H9 (cell line): Measurements from ENCODE around the gene DEFB121. TPM values are rescaled to one million over a fixed set of nuclear protein-coding genes. Genes with fewer than 3 reads are reported as not detected.

Experiments
- DNase-seq: peaks from one replicate; pipeline ENCODE4 v3.0.0-alpha.2; 2017
- H2AFZ ChIP-seq: one replicate; pipeline ENCODE4 v1.6.1; 2013; ENCODE audit warnings: mild to moderate bottlenecking, low read length, control low read depth, moderate library complexity
- H2AK5ac ChIP-seq: 2 replicates; pipeline ENCODE4 v1.6.1; 2013; ENCODE audit warnings: low read length, control low read depth, mixed read lengths; ENCODE audit not compliant: insufficient read length
- H2BK120ac ChIP-seq: one replicate; pipeline ENCODE4 v1.6.1; 2013; ENCODE audit warnings: low read depth, mild to moderate bottlenecking, low read length, control low read depth, inconsistent platforms; ENCODE audit not compliant: poor library complexity, severe bottlenecking
- H2BK12ac ChIP-seq: 2 replicates; pipeline ENCODE4 v1.6.1; 2013; ENCODE audit warnings: low read length, control low read depth, mixed read lengths, low read depth; ENCODE audit not compliant: insufficient read length
- H2BK15ac ChIP-seq: 2 replicates; pipeline ENCODE4 v1.6.1; 2013; ENCODE audit warnings: low read depth, low read length, control low read depth
- H2BK20ac ChIP-seq: one replicate; pipeline ENCODE4 v1.6.1; 2013; ENCODE audit warnings: low read depth, mild to moderate bottlenecking, low read length, control low read depth, inconsistent platforms; ENCODE audit not compliant: poor library complexity, severe bottlenecking
- H2BK5ac ChIP-seq: 2 replicates; pipeline ENCODE4 v1.6.1; 2013; ENCODE audit warnings: low read length, control low read depth, mixed read lengths; ENCODE audit not compliant: insufficient read length
- H3K14ac ChIP-seq: 2 replicates; pipeline ENCODE4 v1.6.1; 2013; ENCODE audit warnings: low read length, control low read depth; ENCODE audit not compliant: insufficient read depth
- H3K18ac ChIP-seq: 2 replicates; pipeline ENCODE4 v1.6.1; 2013; ENCODE audit warnings: low read depth, mild to moderate bottlenecking, mixed read lengths, low read length, control low read depth; ENCODE audit not compliant: insufficient read length
- H3K23ac ChIP-seq: 2 replicates; pipeline ENCODE4 v1.6.1; 2013; ENCODE audit warnings: low read length, control low read depth, mixed read lengths, low read depth; ENCODE audit not compliant: insufficient read length
- H3K23me2 ChIP-seq: 2 replicates; pipeline ENCODE4 v1.6.1; 2013; ENCODE audit warnings: low read depth, mild to moderate bottlenecking, mixed read lengths, low read length, control low read depth; ENCODE audit not compliant: insufficient read length, poor library complexity, severe bottlenecking
- H3K27ac ChIP-seq: 2 replicates; pipeline ENCODE4 v1.5.1; 2013; ENCODE audit warnings: low read length, control low read depth, mixed read lengths, low read depth; ENCODE audit not compliant: insufficient read length
- H3K27me3 ChIP-seq: 2 replicates; pipeline ENCODE4 v1.6.1; 2013; ENCODE audit warnings: low read length, control low read depth, inconsistent platforms; ENCODE audit not compliant: insufficient read depth
- H3K4ac ChIP-seq: 2 replicates; pipeline ENCODE4 v1.6.1; 2013; ENCODE audit warnings: low read depth, mild to moderate bottlenecking, control low read depth, inconsistent platforms, low read length, moderate library complexity
- H3K4me1 ChIP-seq: 2 replicates; pipeline ENCODE4 v1.6.1; 2013; ENCODE audit warnings: low read length, control low read depth, inconsistent platforms; ENCODE audit not compliant: insufficient read depth
- H3K4me2 ChIP-seq: 2 replicates; pipeline ENCODE4 v1.6.1; 2013; ENCODE audit warnings: low read length, control low read depth, mixed read lengths; ENCODE audit not compliant: insufficient read length, insufficient read depth
- H3K56ac ChIP-seq: 2 replicates; pipeline ENCODE4 v1.6.1; 2013; ENCODE audit warnings: low read depth, mild to moderate bottlenecking, mixed read lengths, low read length, control low read depth; ENCODE audit not compliant: insufficient read length
- H3K79me1 ChIP-seq: 2 replicates; pipeline ENCODE4 v1.6.1; 2013; ENCODE audit warnings: low read depth, mild to moderate bottlenecking, moderate library complexity, low read length, control low read depth, inconsistent platforms; ENCODE audit not compliant: insufficient read depth, poor library complexity, severe bottlenecking
- H3K79me2 ChIP-seq: 2 replicates; pipeline ENCODE4 v1.6.1; 2013; ENCODE audit warnings: low read length, control low read depth, inconsistent platforms; ENCODE audit not compliant: insufficient read depth
- H3K9ac ChIP-seq: 2 replicates; pipeline ENCODE4 v1.6.1; 2013; ENCODE audit warnings: low read length, control low read depth, mixed read lengths; ENCODE audit not compliant: insufficient read length; ENCODE audit errors: extremely low read depth
- H3K9me3 ChIP-seq: one replicate; pipeline ENCODE4 v1.6.1; 2013; ENCODE audit warnings: low read depth, low read length, inconsistent platforms; ENCODE audit not compliant: control insufficient read depth
- H3T11ph ChIP-seq: one replicate; pipeline ENCODE4 v1.6.1; 2013; ENCODE audit warnings: mild to moderate bottlenecking, low read length, control low read depth, inconsistent platforms
- H4K20me1 ChIP-seq: one replicate; pipeline ENCODE4 v1.6.1; 2013; ENCODE audit not compliant: control insufficient read depth, insufficient read length, insufficient read depth
- H4K5ac ChIP-seq: 2 replicates; pipeline ENCODE4 v1.6.1; 2013; ENCODE audit warnings: low read depth, mild to moderate bottlenecking, mixed read lengths, low read length, control low read depth; ENCODE audit not compliant: insufficient read length
- H4K8ac ChIP-seq: replicated peaks from 2 replicates; pipeline ENCODE4 v1.6.1; 2013; ENCODE audit warnings: low read length, control low read depth, mixed read lengths, low read depth; ENCODE audit not compliant: insufficient read length
- H4K91ac ChIP-seq: 2 replicates; pipeline ENCODE4 v1.6.1; 2013; ENCODE audit warnings: low read depth, mild to moderate bottlenecking, moderate library complexity, mixed read lengths, low read length, control low read depth; ENCODE audit not compliant: insufficient read length
- H3K27ac Mint-ChIP-seq, 3 experiments: 2 replicates in 2 of 3; 3 replicates in 1 of 3; pipeline ENCODE4 v1.8.0; 2020 to 2021; ENCODE audit warnings: mixed read lengths in 3 of 3, mild to moderate bottlenecking in 1 of 3, moderate library complexity in 1 of 3
- H3K27me3 Mint-ChIP-seq: 2 replicates; pipeline ENCODE4 v1.8.0; 2021; ENCODE audit warnings: low read depth, mild to moderate bottlenecking, moderate library complexity, mixed read lengths
- H3K36me3 Mint-ChIP-seq, 3 experiments: 2 replicates in 2 of 3; 3 replicates in 1 of 3; pipeline ENCODE4 v1.8.0; 2020 to 2021; ENCODE audit warnings: low read depth in 3 of 3, mixed read lengths in 3 of 3; ENCODE audit not compliant: insufficient read depth in 1 of 3
- H3K4me1 Mint-ChIP-seq, 2 experiments: 2 replicates each; pipeline ENCODE4 v1.8.0; 2020; ENCODE audit warnings: mixed read lengths in 2 of 2
- H3K4me3 Mint-ChIP-seq, 2 experiments: 2 replicates in 1 of 2; 3 replicates in 1 of 2; pipeline ENCODE4 v1.8.0; 2020 to 2021; ENCODE audit warnings: mild to moderate bottlenecking in 2 of 2, mixed read lengths in 2 of 2, moderate library complexity in 1 of 2
- H3K9me3 Mint-ChIP-seq, 2 experiments: 2 replicates in 1 of 2; 3 replicates in 1 of 2; pipeline ENCODE4 v1.8.0; 2020; ENCODE audit warnings: mild to moderate bottlenecking in 2 of 2, mixed read lengths in 2 of 2, moderate library complexity in 1 of 2
- WGBS: extraction: QIAGEN DNeasy Blood & Tissue Kit; methylation state at CpG from one replicate; pipeline ENCODE4 v1.1.7; 2013; ENCODE audit warnings: missing lambda C conversion rate, low lambda C conversion rate, mixed read lengths; ENCODE audit not compliant: insufficient read length; ENCODE audit errors: extremely low coverage; 5-methylcytosine and 5-hydroxymethylcytosine counted together
- total RNA-seq: library from RNA; stranded (reverse); gene quantifications from 2 replicates; pipeline ENCODE4 v1.2.1, GENCODE V29; 2021
- TF ChIP-seq, protein P1 (sequence below): fragments of 200-600 bp; sonication (generic); conservative IDR thresholded peaks from 3 replicates; pipeline ENCODE4 v1.8.0; 2021; ENCODE audit warnings: antibody characterized with exemption, mild to moderate bottlenecking

Gene DEFB121
- total RNA-seq, 1 experiment from 2014 or later, result not detected

DNA sequence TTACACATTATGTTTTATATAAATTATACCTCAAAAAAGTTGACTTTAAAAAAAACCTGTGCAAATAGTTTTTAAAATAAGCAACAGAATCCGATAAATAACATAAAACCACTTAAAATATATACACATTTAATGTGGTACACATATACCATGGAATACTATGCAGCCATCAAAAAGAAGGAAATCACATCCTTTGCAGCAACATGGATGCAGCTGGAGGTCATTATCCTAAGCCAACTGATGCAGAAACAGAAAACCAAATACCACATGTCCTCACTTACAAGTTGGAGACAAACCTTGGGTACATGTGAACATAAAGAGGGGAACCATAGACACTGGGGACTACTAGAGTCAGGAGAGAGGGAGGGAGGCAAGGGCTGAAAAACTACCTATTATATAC lies 4.0 kb upstream of the DEFB121 start:
- peaks cover 0 to 49% (median 19%) of the 10 kb centered on the region in 3 experiments; a peak in 5 of 7 replicates for H3K36me3 Mint-ChIP-seq
- Histone ChIP-seq H3K27me3 (no peaks in the 10 kb centered on the region), H3K23ac (no peak overlapping the region), H3K9me3 (peaks cover 99% of the 10 kb centered on the region), H3K79me2 (no peaks in the 10 kb centered on the region), H2BK120ac (no peak overlapping the region), H2BK20ac (no peak overlapping the region), H2AFZ (no peak overlapping the region), H3K23me2 (no peaks in the 10 kb centered on the region), H4K8ac (no peak overlapping the region), H2BK15ac (no peak overlapping the region), H2AK5ac (no peak overlapping the region), H3K4ac (no peak overlapping the region), H3K4me1 (no peaks in the 10 kb centered on the region), H3K79me1 (no peaks in the 10 kb centered on the region), H4K91ac (no peak overlapping the region), H3T11ph (no peak overlapping the region), H3K56ac (no peak overlapping the region), H2BK12ac (no peak overlapping the region), H3K27ac (no peak overlapping the region), H3K18ac (no peak overlapping the region), H2BK5ac (no peak overlapping the region), H4K20me1 (no peaks in the 10 kb centered on the region), H3K4me2 (no peak overlapping the region), H4K5ac (no peak overlapping the region), H3K14ac (no peak overlapping the region), H3K9ac (no peak overlapping the region)
- DNase-seq, result no peak
- H3K27me3 Mint-ChIP-seq, result peaks cover 5% of the 10 kb centered on the region
- WGBS, result no CpG with 5 or more reads among the region's 1 CpG
- TF ChIP-seq, protein P1, sequence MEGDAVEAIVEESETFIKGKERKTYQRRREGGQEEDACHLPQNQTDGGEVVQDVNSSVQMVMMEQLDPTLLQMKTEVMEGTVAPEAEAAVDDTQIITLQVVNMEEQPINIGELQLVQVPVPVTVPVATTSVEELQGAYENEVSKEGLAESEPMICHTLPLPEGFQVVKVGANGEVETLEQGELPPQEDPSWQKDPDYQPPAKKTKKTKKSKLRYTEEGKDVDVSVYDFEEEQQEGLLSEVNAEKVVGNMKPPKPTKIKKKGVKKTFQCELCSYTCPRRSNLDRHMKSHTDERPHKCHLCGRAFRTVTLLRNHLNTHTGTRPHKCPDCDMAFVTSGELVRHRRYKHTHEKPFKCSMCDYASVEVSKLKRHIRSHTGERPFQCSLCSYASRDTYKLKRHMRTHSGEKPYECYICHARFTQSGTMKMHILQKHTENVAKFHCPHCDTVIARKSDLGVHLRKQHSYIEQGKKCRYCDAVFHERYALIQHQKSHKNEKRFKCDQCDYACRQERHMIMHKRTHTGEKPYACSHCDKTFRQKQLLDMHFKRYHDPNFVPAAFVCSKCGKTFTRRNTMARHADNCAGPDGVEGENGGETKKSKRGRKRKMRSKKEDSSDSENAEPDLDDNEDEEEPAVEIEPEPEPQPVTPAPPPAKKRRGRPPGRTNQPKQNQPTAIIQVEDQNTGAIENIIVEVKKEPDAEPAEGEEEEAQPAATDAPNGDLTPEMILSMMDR, result no peak
- H3K4me1 Mint-ChIP-seq, result no peaks in the 10 kb centered on the region
- H3K9me3 Mint-ChIP-seq, result peaks cover 77 to 81% of the 10 kb centered on the region in 2 experiments
- H3K4me3 Mint-ChIP-seq, result no peak overlapping the region
- H3K27ac Mint-ChIP-seq, result no peak overlapping the region
